ENCODE measurements around the gene TNPO1. TPM values are rescaled to one million over a fixed set of nuclear protein-coding genes. Genes with fewer than 3 reads are reported as not detected.

TNPO1 gene
- total RNA-seq (2022; extraction: Qiagen RNA extraction; ENCODE audit: low read depth): 99.0 to 134 TPM (median 126 TPM) in 5 replicates

GRCh38 chr5:72816284-72817075, at the start of gene TNPO1:
TNPO1 (plus strand) TSS chr5:72816661; CDS start chr5:72816738, 77 bp downstream.

GRCh38 chr5:72955768-72956323, 139.4 kb downstream of the TNPO1 start, which contains the start of gene FCHO2:
FCHO2 (plus strand) TSS chr5:72956041; CDS start chr5:72956097, 56 bp downstream.

Other genes starting within 250 kb of the TNPO1 start
- gene FCHO2, start 139.4 kb downstream of the TNPO1 start, total RNA-seq (2022; extraction: Qiagen RNA extraction; ENCODE audit: low read depth): 8.9 to 15.1 TPM (median 14.2 TPM) in 5 replicates